ENCODE measurements around the gene PRKCE. TPM values are rescaled to one million over a fixed set of nuclear protein-coding genes. Genes with fewer than 3 reads are reported as not detected.

Gene PRKCE
- total RNA-seq, 1 experiment from 2014 or later: 12.1 TPM

- H3K4me3 Mint-ChIP-seq (ENCODE audit: unreplicated experiment): peak overlapping the region; percentile 2
- TF ChIP-seq CTCF (IDR thresholded peaks at IDR 0.05; ENCODE audit: unreplicated experiment): no peak
- H3K27me3 Mint-ChIP-seq (ENCODE audit: insufficient read depth, unreplicated experiment): no peaks in the 10 kb centered on the region
- H3K9me3 Mint-ChIP-seq (ENCODE audit: unreplicated experiment): no peaks in the 10 kb centered on the region
- H3K27ac Mint-ChIP-seq (ENCODE audit: low read depth, unreplicated experiment): peak overlapping the region; percentile 70
- no TSS peak for BruUV-seq (replicated peaks)
- ChIA-PET POLR2A (interaction anchor here (0.6 to 2.4 kb wide), 27 partner anchors 11 to 656 kb away, joined by 3 to 32 read pairs (median 3); partner anchors contain the start of genes EPAS1, PRKCE and SRBD1), CTCF (interaction anchor here (0.6 to 2.4 kb wide), 23 partner anchors 9 to 1494 kb away, joined by 3 to 19 read pairs (median 5); no protein-coding TSS in a partner anchor)
- peak; percentile 99 for DNase-seq (ENCODE audit: unreplicated experiment)
- H3K4me1 Mint-ChIP-seq (ENCODE audit: insufficient read depth, unreplicated experiment): peaks cover 27% of the 10 kb centered on the region
- peaks cover 13% of the 10 kb centered on the region for H3K36me3 Mint-ChIP-seq (ENCODE audit: insufficient read depth, unreplicated experiment)
- intact Hi-C loops (cut with micrococcal nuclease): loop anchor here (1.0 to 2.0 kb wide), 3 partner anchors 28 to 307 kb away; no protein-coding TSS in a partner anchor
These were observed 340.7 kb downstream of the PRKCE start for GRCh38 chr2:45992021-45992740.

GRCh38 chr2:45992741-45993475 lies 341.4 kb downstream of the PRKCE start:
- DNase-seq (ENCODE audit: unreplicated experiment): no peak
- POLR2A ChIA-PET: interaction anchor here (0.6 to 2.4 kb wide), 27 partner anchors 10 to 655 kb away, joined by 3 to 32 read pairs (median 3); partner anchors contain the start of genes EPAS1 and PRKCE
- no peak for TF ChIP-seq CTCF (IDR thresholded peaks at IDR 0.05; ENCODE audit: unreplicated experiment)
- intact Hi-C loops (cut with micrococcal nuclease): loop anchor here (1.0 to 2.0 kb wide), 6 partner anchors 29 to 468 kb away; no protein-coding TSS in a partner anchor
- CTCF ChIA-PET: interaction anchor here (0.6 to 2.4 kb wide), 49 partner anchors 8 to 1494 kb away, joined by 3 to 19 read pairs (median 4); partner anchors contain the start of gene PRKCE
- no peaks in the 10 kb centered on the region for H3K27me3 Mint-ChIP-seq (ENCODE audit: insufficient read depth, unreplicated experiment)
- peak overlapping the region; percentile 70 for H3K27ac Mint-ChIP-seq (ENCODE audit: low read depth, unreplicated experiment)
- H3K9me3 Mint-ChIP-seq (ENCODE audit: unreplicated experiment): no peaks in the 10 kb centered on the region
- BruUV-seq (replicated peaks): no TSS peak
- H3K4me3 Mint-ChIP-seq (ENCODE audit: unreplicated experiment): peak overlapping the region; percentile 2
- peaks cover 27% of the 10 kb centered on the region for H3K4me1 Mint-ChIP-seq (ENCODE audit: insufficient read depth, unreplicated experiment)
- H3K36me3 Mint-ChIP-seq (ENCODE audit: insufficient read depth, unreplicated experiment): peaks cover 13% of the 10 kb centered on the region

GRCh38 chr2:45993476-45993991 lies 342.1 kb downstream of the PRKCE start:
- peaks cover 13% of the 10 kb centered on the region for H3K36me3 Mint-ChIP-seq (ENCODE audit: insufficient read depth, unreplicated experiment)
- H3K4me1 Mint-ChIP-seq (ENCODE audit: insufficient read depth, unreplicated experiment): peaks cover 27% of the 10 kb centered on the region
- intact Hi-C loops (cut with micrococcal nuclease): loop anchor here (1.0 to 2.0 kb wide), 4 partner anchors 305 to 468 kb away; no protein-coding TSS in a partner anchor
- no peaks in the 10 kb centered on the region for H3K9me3 Mint-ChIP-seq (ENCODE audit: unreplicated experiment)
- no peak overlapping the region for H3K4me3 Mint-ChIP-seq (ENCODE audit: unreplicated experiment)
- H3K27me3 Mint-ChIP-seq (ENCODE audit: insufficient read depth, unreplicated experiment): no peaks in the 10 kb centered on the region
- ChIA-PET POLR2A (interaction anchor here (0.7 to 2.4 kb wide), 10 partner anchors 10 to 462 kb away, joined by 3 to 32 read pairs (median 8); partner anchors contain the start of gene EPAS1), CTCF (interaction anchor here (0.5 to 2.4 kb wide), 42 partner anchors 9 to 624 kb away, joined by 3 to 19 read pairs (median 4); partner anchors contain the start of gene PRKCE)
- TF ChIP-seq CTCF (IDR thresholded peaks at IDR 0.05; ENCODE audit: unreplicated experiment): peak; percentile 84
- H3K27ac Mint-ChIP-seq (ENCODE audit: low read depth, unreplicated experiment): no peak overlapping the region
- DNase-seq (ENCODE audit: unreplicated experiment): peak; percentile 89
- no TSS peak for BruUV-seq (replicated peaks)

Measured in MCF 10A (cell line).